ENCODE measurements around the gene SHMT2.

DNA sequence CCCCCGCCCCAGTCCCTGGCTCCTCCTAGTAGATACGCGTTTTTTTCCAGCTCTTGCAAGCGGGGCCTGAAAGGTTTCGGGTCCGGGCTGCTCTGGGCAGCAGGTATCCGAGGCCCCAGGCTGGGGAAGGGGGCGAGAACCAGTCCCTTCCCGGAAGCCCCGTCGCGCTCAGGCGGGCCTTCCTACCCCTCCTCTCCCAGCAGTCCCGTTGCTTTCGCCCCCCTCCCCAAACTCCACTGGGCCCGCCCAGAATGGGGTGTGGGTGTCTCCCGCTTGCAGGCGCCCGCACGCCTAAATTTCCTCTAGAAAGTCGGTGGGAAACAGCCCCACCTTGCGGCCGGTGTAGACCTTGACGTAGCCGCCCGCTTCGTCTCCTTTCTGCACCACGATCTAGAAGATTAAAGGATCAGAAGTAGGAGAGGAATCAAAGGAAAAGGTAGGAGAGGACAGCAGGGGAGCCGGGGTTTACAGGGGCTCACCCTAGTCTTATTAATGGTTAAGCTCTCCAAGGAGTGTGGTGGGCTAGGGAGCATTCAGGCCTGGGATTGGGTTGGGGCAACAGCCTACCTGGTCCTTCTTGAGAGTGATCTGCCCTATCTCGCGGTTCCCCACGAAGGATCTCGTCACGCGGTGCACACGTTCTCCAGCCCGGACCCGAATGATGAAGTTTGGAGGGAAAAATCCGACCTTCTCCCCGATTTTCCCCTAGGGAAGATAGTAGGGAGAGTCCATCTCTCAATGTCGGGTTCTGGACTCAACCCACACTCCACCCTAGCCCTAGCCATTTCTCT, 14.2 kb downstream of the SHMT2 start:
- TF ChIP-seq, protein P1, sequence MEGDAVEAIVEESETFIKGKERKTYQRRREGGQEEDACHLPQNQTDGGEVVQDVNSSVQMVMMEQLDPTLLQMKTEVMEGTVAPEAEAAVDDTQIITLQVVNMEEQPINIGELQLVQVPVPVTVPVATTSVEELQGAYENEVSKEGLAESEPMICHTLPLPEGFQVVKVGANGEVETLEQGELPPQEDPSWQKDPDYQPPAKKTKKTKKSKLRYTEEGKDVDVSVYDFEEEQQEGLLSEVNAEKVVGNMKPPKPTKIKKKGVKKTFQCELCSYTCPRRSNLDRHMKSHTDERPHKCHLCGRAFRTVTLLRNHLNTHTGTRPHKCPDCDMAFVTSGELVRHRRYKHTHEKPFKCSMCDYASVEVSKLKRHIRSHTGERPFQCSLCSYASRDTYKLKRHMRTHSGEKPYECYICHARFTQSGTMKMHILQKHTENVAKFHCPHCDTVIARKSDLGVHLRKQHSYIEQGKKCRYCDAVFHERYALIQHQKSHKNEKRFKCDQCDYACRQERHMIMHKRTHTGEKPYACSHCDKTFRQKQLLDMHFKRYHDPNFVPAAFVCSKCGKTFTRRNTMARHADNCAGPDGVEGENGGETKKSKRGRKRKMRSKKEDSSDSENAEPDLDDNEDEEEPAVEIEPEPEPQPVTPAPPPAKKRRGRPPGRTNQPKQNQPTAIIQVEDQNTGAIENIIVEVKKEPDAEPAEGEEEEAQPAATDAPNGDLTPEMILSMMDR (conservative IDR thresholded peaks at IDR 0.05; ENCODE audit: low read depth in 2 of 2): peak; percentile 88 to 90
- no peak for TF ChIP-seq POLR2AphosphoS5 (IDR thresholded peaks at IDR 0.05; ENCODE audit: low read depth)
- TF ChIP-seq EZH2 (IDR thresholded peaks at IDR 0.05; ENCODE audit: low read depth, unreplicated experiment): no peak
